ENCODE measurements around the gene PITPNC1. TPM values are rescaled to one million over a fixed set of nuclear protein-coding genes. Genes with fewer than 3 reads are reported as not detected.

Gene PITPNC1
- total RNA-seq, 1 experiment from 2014 or later = 37.5 TPM

DNA sequence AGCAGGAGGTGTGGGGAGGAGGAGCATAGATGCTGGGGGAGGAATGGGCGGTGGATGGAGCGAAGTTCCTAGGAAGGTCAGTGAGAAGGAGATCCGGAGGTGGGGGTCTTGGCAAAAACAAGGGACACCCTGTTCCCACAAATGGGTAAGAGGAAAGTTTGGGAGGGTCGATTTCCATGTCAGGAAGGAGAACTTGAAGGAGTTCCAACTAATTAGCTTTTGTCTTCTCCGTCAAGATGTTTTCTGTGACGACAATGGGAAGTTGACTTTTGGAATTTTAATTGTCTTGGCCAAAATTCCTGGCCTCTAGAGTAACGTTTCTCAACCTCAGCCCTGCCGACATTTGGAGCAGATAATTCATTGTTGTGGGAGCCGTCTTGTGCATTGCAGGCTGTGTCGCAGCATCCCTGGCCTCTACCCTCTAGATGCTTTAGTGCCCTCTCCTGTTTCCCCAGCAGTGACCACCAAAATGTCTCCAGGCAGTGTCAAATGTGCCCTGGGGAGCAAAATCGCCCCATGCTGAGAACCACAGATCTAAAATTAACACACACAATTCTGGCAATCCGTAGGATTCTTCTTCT lies 97.1 kb downstream of the PITPNC1 start:
- H3K27me3 Mint-ChIP-seq (ENCODE audit: low read depth) = no peaks in the 10 kb centered on the region; the same call in 1 of the 2 replicates
- Histone ChIP-seq H3K27ac (ENCODE audit: insufficient read length, low read depth, low read length) (no peak overlapping the region), H2BK12ac (ENCODE audit: insufficient read length, low read depth, low read length) (no peak overlapping the region), H3K79me1 (ENCODE audit: insufficient read depth, low read depth, low read length, poor library complexity, severe bottlenecking) (peaks cover 6% of the 10 kb centered on the region), H3T11ph (ENCODE audit: low read length) (no peak overlapping the region), H4K8ac (replicated peaks; ENCODE audit: insufficient read length, low read depth, low read length) (no peak overlapping the region), H2AK5ac (ENCODE audit: insufficient read length, low read length) (no peak overlapping the region), H3K14ac (ENCODE audit: insufficient read depth, low read length) (no peak overlapping the region), H3K23me2 (ENCODE audit: insufficient read length, low read depth, low read length, poor library complexity, severe bottlenecking) (no peaks in the 10 kb centered on the region), H2BK15ac (ENCODE audit: low read depth, low read length) (no peak overlapping the region), H2BK20ac (ENCODE audit: low read depth, low read length, poor library complexity, severe bottlenecking) (no peak overlapping the region), H2AFZ (ENCODE audit: low read length) (no peak overlapping the region), H3K4me2 (ENCODE audit: insufficient read depth, insufficient read length, low read length) (no peak overlapping the region), H3K79me2 (ENCODE audit: insufficient read depth, low read length) (peaks cover 2% of the 10 kb centered on the region; the same call in 1 of the 2 replicates), H3K18ac (ENCODE audit: insufficient read length, low read depth, low read length) (no peak overlapping the region), H3K27me3 (ENCODE audit: insufficient read depth, low read length) (no peaks in the 10 kb centered on the region), H3K4ac (ENCODE audit: low read depth, low read length) (no peak overlapping the region), H3K23ac (ENCODE audit: insufficient read length, low read depth, low read length) (no peak overlapping the region), H3K56ac (ENCODE audit: insufficient read length, low read depth, low read length) (no peak overlapping the region), H3K4me1 (ENCODE audit: insufficient read depth, low read length) (peaks cover 5% of the 10 kb centered on the region; the same call in 1 of the 2 replicates), H4K20me1 (ENCODE audit: control insufficient read depth, insufficient read depth, insufficient read length) (no peaks in the 10 kb centered on the region), H3K9ac (ENCODE audit: extremely low read depth, insufficient read length, low read length) (no peak overlapping the region), H2BK120ac (ENCODE audit: low read depth, low read length, poor library complexity, severe bottlenecking) (no peak overlapping the region), H4K91ac (ENCODE audit: insufficient read length, low read depth, low read length) (no peak overlapping the region), H4K5ac (ENCODE audit: insufficient read length, low read depth, low read length) (no peak overlapping the region), H2BK5ac (ENCODE audit: insufficient read length, low read length) (no peak overlapping the region), H3K9me3 (ENCODE audit: control insufficient read depth, low read depth, low read length) (no peaks in the 10 kb centered on the region)
- peak overlapping the region; percentile 7 to 64 (median 59); a peak in 6 of 7 replicates for H3K27ac Mint-ChIP-seq
- no peak overlapping the region for H3K4me3 Mint-ChIP-seq
- WGBS (ENCODE audit: extremely low coverage, insufficient read length, low lambda C conversion rate) = no CpG with 5 or more reads among the region's 12 CpGs
- no peak for TF ChIP-seq CTCF (conservative IDR thresholded peaks at IDR 0.05)
- DNase-seq = peak; percentile 40
- H3K36me3 Mint-ChIP-seq (ENCODE audit: insufficient read depth in 1 of 3, low read depth in 3 of 3) = peaks cover 11 to 15% (median 13%) of the 10 kb centered on the region in 3 experiments; a peak in 6 of 7 replicates
- H3K9me3 Mint-ChIP-seq = peaks cover 10 to 17% of the 10 kb centered on the region in 2 experiments
- H3K4me1 Mint-ChIP-seq = peaks cover 43 to 44% of the 10 kb centered on the region in 2 experiments

All from H9 (cell line).